ENCODE data around the gene KRTAP10-1.

Gene KRTAP10-1

GRCh38 chr21:44530903-44531605, 8.9 kb downstream of the KRTAP10-1 start:
- Histone ChIP-seq H3K27ac (ENCODE audit: low read depth, low read length) (no peak overlapping the region), H3K4me3 (ENCODE audit: low read length) (no peak overlapping the region), H3K36me3 (ENCODE audit: insufficient read depth, low read length) (no peaks in the 10 kb centered on the region), H3K9ac (ENCODE audit: low read depth, low read length) (no peak overlapping the region), H3K27me3 (ENCODE audit: insufficient read depth, low read length) (no peaks in the 10 kb centered on the region), H3K9me3 (ENCODE audit: insufficient read depth, low read depth, low read length) (no peaks in the 10 kb centered on the region), H3K4me1 (ENCODE audit: insufficient read depth, low read length) (no peaks in the 10 kb centered on the region)
- WGBS: 95% methylated on average over 23 of the region's 23 CpGs

- Histone ChIP-seq H3K27ac (ENCODE audit: low read depth, low read length) (no peak overlapping the region), H3K36me3 (ENCODE audit: insufficient read depth, low read length) (no peaks in the 10 kb centered on the region), H3K27me3 (ENCODE audit: insufficient read depth, low read length) (no peaks in the 10 kb centered on the region), H3K9me3 (ENCODE audit: insufficient read depth, low read depth, low read length) (no peaks in the 10 kb centered on the region), H3K4me3 (ENCODE audit: low read length) (no peak overlapping the region), H3K9ac (ENCODE audit: low read depth, low read length) (no peak overlapping the region), H3K4me1 (ENCODE audit: insufficient read depth, low read length) (no peaks in the 10 kb centered on the region)
- 95% methylated on average over 7 of the region's 7 CpGs for WGBS
Observed at GRCh38 chr21:44530221-44530902, 9.6 kb downstream of the KRTAP10-1 start.

- Histone ChIP-seq H3K4me3 (ENCODE audit: low read length) (no peak overlapping the region), H3K36me3 (ENCODE audit: insufficient read depth, low read length) (no peaks in the 10 kb centered on the region), H3K4me1 (ENCODE audit: insufficient read depth, low read length) (no peaks in the 10 kb centered on the region), H3K27me3 (ENCODE audit: insufficient read depth, low read length) (no peaks in the 10 kb centered on the region), H3K9me3 (ENCODE audit: insufficient read depth, low read depth, low read length) (no peaks in the 10 kb centered on the region), H3K9ac (ENCODE audit: low read depth, low read length) (no peak overlapping the region), H3K27ac (ENCODE audit: low read depth, low read length) (no peak overlapping the region)
- 91% methylated on average over 23 of the region's 23 CpGs for WGBS
Observed at GRCh38 chr21:44529503-44530125, 10.4 kb downstream of the KRTAP10-1 start.

- Histone ChIP-seq H3K4me3 (ENCODE audit: low read length) (no peak overlapping the region), H3K9me3 (ENCODE audit: insufficient read depth, low read depth, low read length) (no peaks in the 10 kb centered on the region), H3K27ac (ENCODE audit: low read depth, low read length) (no peak overlapping the region), H3K36me3 (ENCODE audit: insufficient read depth, low read length) (no peaks in the 10 kb centered on the region), H3K27me3 (ENCODE audit: insufficient read depth, low read length) (no peaks in the 10 kb centered on the region), H3K9ac (ENCODE audit: low read depth, low read length) (no peak overlapping the region), H3K4me1 (ENCODE audit: insufficient read depth, low read length) (no peaks in the 10 kb centered on the region)
- 92% methylated on average over 15 of the region's 17 CpGs for WGBS
Observed at GRCh38 chr21:44529011-44529421, 11.0 kb downstream of the KRTAP10-1 start.

- WGBS: 95% methylated on average over 10 of the region's 10 CpGs
- no peak overlapping the region for H3K27ac ChIP-seq (ENCODE audit: low read depth, low read length)
- no peaks in the 10 kb centered on the region for H3K27me3 ChIP-seq (ENCODE audit: insufficient read depth, low read length)
- H3K4me3 ChIP-seq (ENCODE audit: low read length): no peak overlapping the region
- no peaks in the 10 kb centered on the region for H3K9me3 ChIP-seq (ENCODE audit: insufficient read depth, low read depth, low read length)
- no peaks in the 10 kb centered on the region for H3K4me1 ChIP-seq (ENCODE audit: insufficient read depth, low read length)
- no peaks in the 10 kb centered on the region for H3K36me3 ChIP-seq (ENCODE audit: insufficient read depth, low read length)
- no peak overlapping the region for H3K9ac ChIP-seq (ENCODE audit: low read depth, low read length)
Observed at GRCh38 chr21:44528634-44528995, 11.4 kb downstream of the KRTAP10-1 start.

GRCh38 chr21:44527983-44528633, 11.9 kb downstream of the KRTAP10-1 start:
- H3K4me1 ChIP-seq (ENCODE audit: insufficient read depth, low read length): no peaks in the 10 kb centered on the region
- H3K27me3 ChIP-seq (ENCODE audit: insufficient read depth, low read length): no peaks in the 10 kb centered on the region
- no peak overlapping the region for H3K9ac ChIP-seq (ENCODE audit: low read depth, low read length)
- WGBS: 92% methylated on average over 18 of the region's 18 CpGs
- no peaks in the 10 kb centered on the region for H3K36me3 ChIP-seq (ENCODE audit: insufficient read depth, low read length)
- no peaks in the 10 kb centered on the region for H3K9me3 ChIP-seq (ENCODE audit: insufficient read depth, low read depth, low read length)
- H3K4me3 ChIP-seq (ENCODE audit: low read length): no peak overlapping the region
- no peak overlapping the region for H3K27ac ChIP-seq (ENCODE audit: low read depth, low read length)

GRCh38 chr21:44527156-44527982, 12.6 kb downstream of the KRTAP10-1 start:
- Histone ChIP-seq H3K27ac (ENCODE audit: low read depth, low read length) (no peak overlapping the region), H3K4me3 (ENCODE audit: low read length) (no peak overlapping the region), H3K4me1 (ENCODE audit: insufficient read depth, low read length) (no peaks in the 10 kb centered on the region), H3K27me3 (ENCODE audit: insufficient read depth, low read length) (no peaks in the 10 kb centered on the region), H3K9ac (ENCODE audit: low read depth, low read length) (no peak overlapping the region), H3K9me3 (ENCODE audit: insufficient read depth, low read depth, low read length) (no peaks in the 10 kb centered on the region), H3K36me3 (ENCODE audit: insufficient read depth, low read length) (no peaks in the 10 kb centered on the region)
- WGBS: 94% methylated on average over 37 of the region's 37 CpGs

- no peaks in the 10 kb centered on the region for H3K36me3 ChIP-seq (ENCODE audit: insufficient read depth, low read length)
- no peak overlapping the region for H3K27ac ChIP-seq (ENCODE audit: low read depth, low read length)
- WGBS: 93% methylated on average over 12 of the region's 12 CpGs
- H3K4me3 ChIP-seq (ENCODE audit: low read length): no peak overlapping the region
- no peak overlapping the region for H3K9ac ChIP-seq (ENCODE audit: low read depth, low read length)
- H3K4me1 ChIP-seq (ENCODE audit: insufficient read depth, low read length): no peaks in the 10 kb centered on the region
- H3K27me3 ChIP-seq (ENCODE audit: insufficient read depth, low read length): no peaks in the 10 kb centered on the region
- no peaks in the 10 kb centered on the region for H3K9me3 ChIP-seq (ENCODE audit: insufficient read depth, low read depth, low read length)
Observed at GRCh38 chr21:44526096-44526997, 13.6 kb downstream of the KRTAP10-1 start.

- Histone ChIP-seq H3K27me3 (ENCODE audit: insufficient read depth, low read length) (no peaks in the 10 kb centered on the region), H3K4me1 (ENCODE audit: insufficient read depth, low read length) (no peaks in the 10 kb centered on the region), H3K9me3 (ENCODE audit: insufficient read depth, low read depth, low read length) (no peaks in the 10 kb centered on the region), H3K9ac (ENCODE audit: low read depth, low read length) (no peak overlapping the region), H3K4me3 (ENCODE audit: low read length) (no peak overlapping the region), H3K36me3 (ENCODE audit: insufficient read depth, low read length) (no peaks in the 10 kb centered on the region), H3K27ac (ENCODE audit: low read depth, low read length) (no peak overlapping the region)
- WGBS: 93% methylated on average over 20 of the region's 20 CpGs
Observed at GRCh38 chr21:44525391-44526095, 14.5 kb downstream of the KRTAP10-1 start.

Data from HUES64 (cell line).